Motor neuron (in vitro differentiated cells): ENCODE data around the gene C6orf163. TPM values are rescaled to one million over a fixed set of nuclear protein-coding genes. Genes with fewer than 3 reads are reported as not detected.
"Not testable (repeated sequence)": the region's sequence is repeated elsewhere in the genome, so short reads cannot be mapped to it uniquely, and the experiment has no call there.

Experiments
- ATAC-seq, 8 experiments: fragments of 200-7000 bp; cut with Tn5 transposase; replicated peaks in 6 of 8; 2 replicates each; pipeline ENCODE4 v1.8.0; 2021; ENCODE audit warnings: mild to moderate bottlenecking in 8 of 8, moderate library complexity in 8 of 8
- H3K27ac ChIP-seq, 2 donors: fragments of 250-450 bp; sonication (Bioruptor Pico); 2 replicates each; pipeline ENCODE4 v1.9.0; 2021; ENCODE audit warnings: antibody characterized with exemption in 2 of 2, mild to moderate bottlenecking in 2 of 2, moderate library complexity in 1 of 2
- H3K4me1 ChIP-seq, 2 donors: fragments of 250-450 bp; sonication (Bioruptor Pico); replicated peaks in 1 of 2; 2 replicates each; pipeline ENCODE4 v1.6.1; 2021; ENCODE audit warnings: antibody characterized with exemption in 2 of 2, mild to moderate bottlenecking in 2 of 2, moderate library complexity in 1 of 2
- H3K4me3 ChIP-seq, 5 donors: fragments of 250-450 bp; sonication (Bioruptor Pico); 2 replicates each; pipeline ENCODE4 v1.9.0; 2021; ENCODE audit warnings: antibody characterized with exemption in 5 of 5, mild to moderate bottlenecking in 5 of 5, moderate library complexity in 4 of 5
- whole genome bisulfite sequencing, 10 experiments: fragments of 450-650 bp; shearing (Covaris generic); methylation state at CpG; one replicate each; pipeline ENCODE4 v1.0.0; 2022; 5-methylcytosine and 5-hydroxymethylcytosine counted together
- in situ Hi-C, 9 experiments: fragments of 400-800 bp; cut with MboI; loops; one replicate each; pipeline ENCODE4 v1.15.0; 2021; ENCODE audit warnings: low sequenced_read_pairs in 9 of 9, low pct_unique_long_range_greater_than_20kb in 2 of 9; ENCODE audit not compliant: unreplicated experiment in 9 of 9
- total RNA-seq, 8 experiments: library from RNA; unstranded; fragments of 300-600 nt; gene quantifications; 2 replicates each; pipeline versions ENCODE4 v1.2.3 to v1.2.4, GENCODE V29; 2022

C6orf163 gene
- total RNA-seq = 10 to 100 TPM in 1 of 8 experiments, 1 to 10 TPM in 7; 1.2 to 13.6 (median 2.5) TPM

DNA sequence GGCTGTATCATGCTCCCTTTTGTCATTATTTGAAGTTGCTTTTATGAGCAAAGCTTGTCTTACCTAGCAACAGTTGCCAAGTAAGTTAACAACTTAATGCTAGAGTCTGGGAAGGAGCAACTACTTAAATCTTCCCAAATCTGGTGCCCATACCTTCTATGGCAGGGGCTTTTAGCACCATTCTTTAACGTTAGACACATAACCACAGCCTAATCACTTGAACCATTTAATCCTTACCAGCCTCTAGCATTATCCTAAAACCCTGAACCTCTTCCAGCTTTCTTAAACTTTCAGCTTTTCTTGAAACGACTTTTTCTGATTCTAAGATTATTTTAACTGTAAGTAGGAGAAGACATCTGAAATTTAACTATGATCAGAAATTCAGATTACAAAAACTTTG lies at the start of gene C6orf163:
Gene C6orf163 (plus strand): TSS at position 83 of the 400 bp plus-strand sequence. CDS start 287 bp downstream, at position 370.
- H3K4me3 ChIP-seq = no peak within 1 kb of the TSS
- WGBS, 10 experiments = 14 to 100% (median 80%) methylated on average over 1 to 2 of the region's 2 CpGs
- in situ Hi-C loops = no loop called here
- no peak within 1 kb of the TSS for H3K27ac ChIP-seq
- ATAC-seq = no peak
- no peaks in the 10 kb centered on the region for H3K4me1 ChIP-seq

DNA sequence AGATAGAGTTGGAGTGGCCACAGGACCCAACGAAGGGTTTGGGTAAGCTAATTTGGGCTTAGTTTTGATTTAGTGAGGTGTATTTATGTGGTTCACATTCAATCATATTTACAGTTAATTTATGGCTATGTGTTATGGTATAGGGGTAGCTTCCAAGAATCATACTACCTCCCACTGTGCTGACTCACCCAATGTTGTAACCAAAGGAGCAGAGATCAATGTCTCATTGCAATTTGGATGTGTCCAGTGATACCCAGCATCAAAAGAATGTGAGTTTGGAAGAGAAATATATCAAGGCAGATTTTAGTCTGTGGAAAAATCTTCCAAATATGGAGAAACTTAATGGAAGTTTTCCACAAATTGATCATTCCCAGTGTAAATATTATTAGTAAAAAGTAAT lies 47.5 kb upstream of the C6orf163 start:
- Histone ChIP-seq H3K4me1 (no peaks in the 10 kb centered on the region), H3K4me3 (no peak overlapping the region), H3K27ac (no peak overlapping the region)
- in situ Hi-C loops = no loop called here
- no peak for ATAC-seq
- WGBS, 10 experiments = 14 to 71% (median 43%) methylated on average over 1 of the region's 1 CpG; no CpG with 5 or more reads in 7 of the 10 experiments

DNA sequence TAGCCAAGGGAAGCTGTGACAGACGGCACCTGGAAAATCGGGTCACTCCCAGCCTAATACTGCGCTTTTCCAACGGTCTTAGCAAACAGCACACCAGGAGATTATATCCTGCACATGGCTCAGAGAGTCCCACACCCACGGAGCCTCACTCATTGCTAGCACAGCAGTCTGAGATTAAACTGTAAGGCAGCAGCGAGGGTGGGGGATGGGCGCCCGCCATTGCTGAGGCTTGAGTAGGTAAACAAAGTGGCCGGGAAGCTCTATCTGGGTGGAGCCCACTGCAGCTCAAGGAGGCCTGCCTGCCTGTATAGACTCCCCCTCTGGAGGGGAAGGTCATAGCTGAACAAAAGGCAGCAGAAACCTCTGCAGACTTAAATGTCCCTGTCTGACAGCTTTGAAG lies 43.3 kb upstream of the C6orf163 start:
- ATAC-seq, H3K4me1 ChIP-seq, H3K27ac ChIP-seq, H3K4me3 ChIP-seq, in situ Hi-C loops: not testable (repeated sequence)
- 57 to 100% (median 58%) methylated on average over 1 to 2 of the region's 9 CpGs; no CpG with 5 or more reads in 7 of the 10 experiments for WGBS, 10 experiments

DNA sequence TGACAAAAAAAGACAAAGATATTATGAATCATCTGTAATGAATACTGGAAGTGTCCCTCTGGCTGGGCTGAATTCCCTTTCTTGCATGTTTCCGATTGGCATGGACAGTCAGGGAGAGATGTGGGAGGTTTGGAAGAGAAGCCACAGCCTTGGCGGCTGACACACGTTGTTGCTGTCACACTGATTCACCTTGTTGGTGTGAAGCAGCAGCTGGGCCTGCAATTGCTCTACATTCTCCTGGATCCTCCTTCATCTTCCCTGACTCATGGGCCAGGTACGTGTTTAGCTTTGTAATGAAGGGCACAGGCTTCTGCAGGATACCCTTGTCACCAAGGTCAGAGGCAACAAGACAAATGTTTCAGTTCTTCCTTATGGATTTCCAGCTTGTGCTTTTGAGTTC lies 35.6 kb upstream of the C6orf163 start:
- Histone ChIP-seq H3K27ac (no peak overlapping the region), H3K4me3 (no peak overlapping the region), H3K4me1 (no peaks in the 10 kb centered on the region)
- ATAC-seq = peak in 5 of 8 experiments; percentile 24 to 60 (median 45)
- 11 to 100% (median 80%) methylated on average over 1 to 4 of the region's 4 CpGs; no CpG with 5 or more reads in 3 of the 10 experiments for WGBS, 10 experiments
- in situ Hi-C loops = no loop called here

DNA sequence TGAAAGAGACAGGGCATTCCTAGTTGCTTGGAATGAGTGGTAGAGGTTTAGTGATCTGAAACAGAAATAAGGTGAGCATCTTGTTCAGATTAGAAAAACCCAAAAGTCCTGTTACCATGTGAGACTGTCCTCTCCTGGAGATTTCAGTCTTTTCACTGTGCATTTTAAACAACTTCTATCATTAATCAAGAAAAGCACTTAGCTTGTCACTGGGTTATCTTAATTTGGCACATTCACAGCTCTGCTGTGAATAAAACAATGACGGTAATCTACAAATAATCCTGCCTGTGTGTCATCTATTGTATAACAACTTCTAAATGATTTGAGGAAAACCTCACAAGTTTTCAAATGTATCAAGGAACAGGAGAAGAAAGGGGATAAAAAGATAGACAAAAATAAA lies 31.8 kb upstream of the C6orf163 start:
- Histone ChIP-seq H3K4me3 (no peak overlapping the region), H3K27ac (no peak overlapping the region), H3K4me1 (no peaks in the 10 kb centered on the region)
- no peak for ATAC-seq
- 0 to 80% (median 28%) methylated on average over 1 of the region's 1 CpG; no CpG with 5 or more reads in 4 of the 10 experiments for WGBS, 10 experiments
- in situ Hi-C loops = no loop called here

DNA sequence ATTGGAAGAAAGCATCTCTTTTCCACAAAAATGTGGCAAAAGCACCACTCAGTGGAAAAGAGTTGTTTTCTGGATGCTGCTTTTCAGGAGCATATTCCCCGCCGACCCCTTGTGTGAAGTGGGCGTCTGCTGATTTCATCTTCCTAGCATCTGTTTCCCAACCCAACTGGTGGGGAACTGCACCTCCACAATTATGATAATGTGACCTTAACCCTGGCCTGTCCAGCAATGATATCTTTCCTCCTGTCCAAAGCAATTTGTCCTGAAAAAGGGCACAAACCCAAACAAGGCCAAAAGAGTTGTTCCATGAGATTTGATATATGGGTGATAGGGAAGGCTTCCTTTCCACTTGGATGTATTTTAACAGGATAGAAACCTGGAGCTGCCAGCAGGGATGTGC lies 29.5 kb upstream of the C6orf163 start:
- ATAC-seq = no peak
- H3K4me1 ChIP-seq = no peaks in the 10 kb centered on the region
- no peak overlapping the region for H3K4me3 ChIP-seq
- no peak overlapping the region for H3K27ac ChIP-seq
- in situ Hi-C loops = no loop called here
- 17 to 100% (median 87%) methylated on average over 1 to 3 of the region's 3 CpGs; no CpG with 5 or more reads in 3 of the 10 experiments for WGBS, 10 experiments

DNA sequence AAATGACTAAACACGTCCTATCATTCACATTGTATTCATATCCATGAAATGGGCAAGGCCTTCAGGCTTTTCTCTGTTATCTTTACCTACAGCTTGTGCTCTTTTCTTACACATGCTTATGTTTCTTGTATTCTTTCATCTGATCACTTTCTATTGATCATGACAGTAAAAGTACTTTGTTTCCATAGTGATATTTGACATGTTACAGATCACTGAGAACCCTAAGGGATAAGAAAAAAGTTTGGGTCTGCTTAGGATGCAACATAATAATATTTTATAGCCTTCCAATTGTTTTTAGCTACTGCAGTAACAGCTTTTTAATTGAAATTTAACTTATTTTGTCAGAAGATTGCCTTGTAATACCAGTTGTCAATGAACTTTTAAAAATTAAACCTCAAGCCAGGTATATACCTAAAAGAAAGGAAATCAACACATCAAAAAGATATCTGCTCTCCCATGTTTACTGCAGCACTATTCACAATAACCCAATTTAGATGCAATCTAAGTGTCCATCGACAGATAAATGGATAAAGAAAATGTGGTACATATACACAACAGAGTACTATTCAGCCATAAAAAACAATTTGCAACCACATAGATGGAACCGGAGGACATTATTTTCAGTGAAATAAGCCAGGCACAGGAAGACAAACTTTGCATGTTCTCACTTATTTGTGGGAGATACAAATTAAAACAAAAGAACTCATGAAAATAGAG lies 25.2 kb upstream of the C6orf163 start:
- Histone ChIP-seq H3K4me1 (no peaks in the 10 kb centered on the region), H3K27ac (no peak overlapping the region), H3K4me3 (no peak overlapping the region)
- no peak for ATAC-seq
- in situ Hi-C loops = no loop called here
- 13 to 100% (median 83%) methylated on average over 1 to 3 of the region's 3 CpGs for WGBS, 10 experiments

DNA sequence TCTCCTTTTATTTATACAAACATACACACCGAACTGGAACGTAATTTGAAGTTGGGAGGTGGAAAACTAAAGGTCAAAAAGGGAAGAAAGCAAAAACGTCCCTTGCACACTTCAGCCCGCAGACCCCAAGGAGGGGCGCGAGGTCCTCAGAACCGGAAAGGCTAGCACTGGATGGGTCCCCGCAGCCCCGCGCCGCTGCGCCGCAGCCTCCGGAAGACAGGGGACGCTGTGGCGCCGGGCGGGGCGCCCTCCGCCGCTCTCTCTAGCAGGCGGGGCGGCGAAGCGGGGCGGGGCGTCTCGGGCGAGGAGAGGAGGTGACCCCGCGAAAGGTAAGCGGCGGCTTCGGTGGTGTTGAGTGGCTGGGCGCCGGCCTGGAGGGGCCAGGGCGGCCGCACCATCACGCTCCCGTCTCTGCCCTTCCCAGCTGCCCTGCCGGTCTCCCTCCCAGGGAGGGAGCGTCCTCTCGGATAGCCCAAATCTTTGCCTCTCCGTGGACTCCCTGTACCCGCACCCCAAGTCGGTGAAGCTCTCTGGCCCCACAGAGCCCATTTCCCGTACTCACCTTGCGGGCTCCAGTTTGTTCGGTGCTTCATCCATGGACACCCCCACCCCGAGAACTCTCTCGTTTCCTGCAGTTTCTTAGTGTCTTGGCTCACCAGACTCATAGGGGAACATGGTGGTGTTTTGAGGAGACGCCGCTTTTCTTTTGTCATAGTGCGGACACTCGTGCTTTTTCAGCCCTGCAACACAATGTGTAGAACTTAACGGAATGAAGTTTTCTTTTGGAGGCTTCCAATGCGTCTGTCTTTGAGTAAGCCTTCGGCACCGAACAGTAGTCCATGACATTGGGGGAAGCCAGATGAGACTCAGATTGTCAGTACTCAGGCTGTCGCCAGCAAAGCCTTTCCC lies 22.1 kb upstream of the C6orf163 start, which contains the start of gene SMIM8:
Gene SMIM8 (plus strand): TSS at position 285 of the 909 bp plus-strand sequence. CDS start 14,444 bp downstream, outside the sequence.
- H3K4me3 ChIP-seq = peak within 1 kb of the TSS; percentile 48 to 96 (median 76)
- peak; percentile 97 to 100 (median 100) for ATAC-seq
- in situ Hi-C loops = no loop called here
- peak within 1 kb of the TSS in 1 of 2 donors; percentile 5 for H3K27ac ChIP-seq
- 0 to 23% (median 0%) methylated on average over 2 to 34 of the region's 60 CpGs for WGBS, 10 experiments
- no peaks in the 10 kb centered on the region for H3K4me1 ChIP-seq

DNA sequence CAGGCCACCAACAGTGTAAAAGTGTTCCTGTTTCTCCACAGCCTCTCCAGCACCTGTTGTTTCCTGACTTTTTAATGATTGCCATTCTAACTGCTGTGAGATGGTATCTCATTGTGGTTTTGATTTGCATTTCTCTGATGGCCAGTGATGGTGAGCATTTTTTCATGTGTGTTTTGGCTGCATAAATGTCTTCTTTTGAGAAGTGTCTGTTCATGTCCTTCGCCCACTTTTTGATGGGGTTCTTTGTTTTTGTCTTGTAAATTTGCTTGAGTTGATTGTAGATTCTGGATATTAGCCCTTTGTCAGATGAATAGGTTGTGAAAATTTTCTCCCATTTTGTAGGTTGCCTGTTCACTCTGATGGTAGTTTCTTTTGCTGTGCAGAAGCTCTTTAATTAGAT lies 20.7 kb upstream of the C6orf163 start:
- in situ Hi-C loops, H3K4me1 ChIP-seq, H3K27ac ChIP-seq, ATAC-seq, H3K4me3 ChIP-seq: not testable (repeated sequence)
- no CpG with 5 or more reads among the region's 1 CpG for WGBS, 10 experiments

DNA sequence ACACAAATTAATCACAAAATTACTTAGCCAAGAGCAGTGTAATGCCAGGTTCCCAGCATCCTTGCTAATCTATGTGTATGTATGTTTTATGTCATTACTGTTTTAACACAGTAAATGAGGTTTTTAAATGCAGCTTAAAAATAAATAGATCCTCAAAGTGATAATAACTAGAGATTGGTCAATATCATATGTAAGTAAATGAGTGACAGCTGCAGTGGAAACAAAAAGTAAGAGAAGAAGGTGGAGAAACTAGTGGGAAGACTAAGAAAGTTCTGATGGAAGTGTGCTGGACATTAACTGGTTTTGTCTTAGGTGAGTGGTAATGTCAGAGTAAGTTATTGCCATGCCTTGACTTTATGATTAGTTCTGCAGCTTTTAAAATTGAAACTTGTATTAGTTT lies 13.7 kb upstream of the C6orf163 start:
- no peak for ATAC-seq
- peaks cover 0 to 6% of the 10 kb centered on the region in 2 donors for H3K4me1 ChIP-seq
- in situ Hi-C loops = no loop called here
- H3K4me3 ChIP-seq = no peak overlapping the region
- no peak overlapping the region for H3K27ac ChIP-seq

DNA sequence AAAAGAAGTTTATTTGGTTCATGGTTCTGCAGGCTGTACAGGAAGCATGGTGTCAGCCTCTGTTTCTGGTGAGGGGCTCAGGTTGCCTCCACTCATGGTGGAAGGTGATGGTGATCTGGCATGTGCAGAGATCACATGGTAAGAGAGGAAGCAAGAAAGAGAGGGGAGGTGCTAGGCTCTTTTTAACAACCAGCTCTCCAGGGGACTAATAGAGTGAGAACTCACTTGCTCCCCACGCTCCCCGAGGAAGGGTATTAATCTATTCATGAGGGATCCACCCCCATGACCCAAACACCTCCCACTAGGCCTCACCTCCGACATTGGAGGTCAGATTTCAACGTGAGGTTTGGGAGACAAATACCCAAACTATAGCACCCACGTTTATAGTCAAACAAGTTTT lies 11.6 kb upstream of the C6orf163 start:
- H3K27ac ChIP-seq = no peak overlapping the region
- in situ Hi-C loops = no loop called here

DNA sequence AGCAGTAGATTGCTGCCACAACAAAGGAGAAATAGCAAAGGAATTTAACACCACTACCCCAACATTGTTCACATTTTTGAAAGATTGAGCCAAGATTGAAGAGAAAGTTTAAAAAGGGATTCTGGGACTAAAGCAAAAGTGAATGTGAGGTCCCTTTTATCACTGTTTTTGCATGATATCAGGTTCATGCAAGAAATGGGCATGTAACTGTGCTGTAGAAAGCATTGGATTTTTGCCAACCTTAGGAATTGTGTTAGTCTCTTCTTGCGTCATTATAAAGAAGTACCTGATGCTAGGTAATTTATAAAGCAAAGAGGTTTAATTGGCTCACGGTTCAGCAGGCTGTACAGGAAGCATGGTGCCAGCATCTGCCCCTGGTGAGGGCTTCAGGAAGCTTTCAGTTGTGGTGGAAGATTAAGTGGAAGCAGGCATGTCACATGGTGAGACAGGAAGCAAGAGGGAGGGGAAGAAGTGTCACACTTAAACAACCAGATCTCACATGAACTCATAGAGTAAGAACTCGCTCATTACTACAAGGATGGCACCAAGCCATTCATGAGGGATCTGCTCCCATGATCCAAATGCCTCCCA lies 10.9 kb upstream of the C6orf163 start:
- no peak overlapping the region for H3K4me3 ChIP-seq
- peak in 2 of 8 experiments; percentile 52 to 60 for ATAC-seq
- in situ Hi-C loops = no loop called here
- peaks cover 0 to 6% of the 10 kb centered on the region in 2 donors for H3K4me1 ChIP-seq
- no peak overlapping the region for H3K27ac ChIP-seq
- 0 to 100% (median 69%) methylated on average over 1 to 3 of the region's 3 CpGs; no CpG with 5 or more reads in 1 of the 10 experiments for WGBS, 10 experiments

More for the DNA sequence above, 11.6 kb upstream of the C6orf163 start:
- ATAC-seq = no peak
- peaks cover 0 to 6% of the 10 kb centered on the region in 2 donors for H3K4me1 ChIP-seq
- no peak overlapping the region for H3K4me3 ChIP-seq
- WGBS, 10 experiments = 44 to 100% (median 75%) methylated on average over 1 to 5 of the region's 5 CpGs; no CpG with 5 or more reads in 1 of the 10 experiments

DNA sequence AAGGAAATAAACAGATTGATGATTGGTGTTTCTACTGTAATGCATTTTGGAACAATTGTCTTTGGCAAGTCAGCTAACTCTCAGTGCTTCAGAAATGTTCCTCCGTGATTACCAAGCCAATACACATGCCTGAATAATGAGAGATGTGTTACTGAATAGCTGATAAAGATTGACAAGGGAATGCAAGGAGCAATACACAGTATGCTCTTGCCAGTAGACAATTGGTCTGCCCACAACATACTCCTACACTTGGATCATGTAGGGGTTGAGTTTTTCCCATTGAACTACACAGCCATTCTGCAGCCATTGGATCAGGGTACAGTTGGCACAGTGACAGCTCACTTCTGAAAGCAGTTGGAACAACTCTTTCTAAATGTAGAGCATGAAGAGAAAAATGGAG lies 9.9 kb upstream of the C6orf163 start:
- in situ Hi-C loops = no loop called here
- no peak for ATAC-seq
- 100% methylated on average over 1 of the region's 1 CpG; no CpG with 5 or more reads in 8 of the 10 experiments for WGBS, 10 experiments
- no peak overlapping the region for H3K4me3 ChIP-seq
- H3K4me1 ChIP-seq = peaks cover 0 to 6% of the 10 kb centered on the region in 2 donors
- no peak overlapping the region for H3K27ac ChIP-seq
